MM.1S (cell line): Measurements from ENCODE around the gene IQCK.

Experiments used
- CTCF ChIP-seq: fragments of 300-600 bp; sonication (generic); IDR thresholded peaks from 2 replicates; pipeline ENCODE4 v1.5.1; 2016; ENCODE audit warnings: antibody characterized with exemption, low read length, mixed read lengths
- EZH2 ChIP-seq: fragments of 300-600 bp; sonication (generic); optimal IDR thresholded peaks from 2 replicates; pipeline ENCODE3; 2017; ENCODE audit warnings: low read depth, mild to moderate bottlenecking, antibody characterized with exemption, low read length, mixed read lengths

- TF ChIP-seq CTCF (no peak), EZH2 (no peak)
Measured at GRCh38 chr16:19769239-19769638, 51.2 kb downstream of the IQCK start.
